Stimulated activated CD4-positive, alpha-beta T cell treated with anti-CD3 and anti-CD28 coated beads, Interleukin-4, amount 100 ng/mL, for 48 hours (primary cell): ENCODE data around the gene STK24.

Source experiments
- DNase-seq, 2 donors: peaks; one replicate each; pipeline ENCODE4 v3.0.0-alpha.2; 2020; ENCODE audit warnings: low read depth in 2 of 2

The STK24 gene

GRCh38 chr13:98490195-98490836, 86.6 kb downstream of the STK24 start:
- DNase-seq, result no peak

- no peak for DNase-seq
These were observed 87.3 kb downstream of the STK24 start for GRCh38 chr13:98489446-98490194.

- no peak for DNase-seq
These were observed 88.2 kb downstream of the STK24 start for GRCh38 chr13:98488736-98489135.

GRCh38 chr13:98487522-98487921, 89.4 kb downstream of the STK24 start:
- DNase-seq, result no peak

GRCh38 chr13:98487016-98487415, 89.9 kb downstream of the STK24 start:
- no peak for DNase-seq

GRCh38 chr13:98486412-98486811, 90.5 kb downstream of the STK24 start:
- DNase-seq, result no peak

- no peak for DNase-seq
These were observed 91.3 kb downstream of the STK24 start for GRCh38 chr13:98485561-98485960.

GRCh38 chr13:98484289-98485219, 92.4 kb downstream of the STK24 start:
- DNase-seq, result peak; percentile 53 to 59

GRCh38 chr13:98483601-98484288, 93.2 kb downstream of the STK24 start:
- no peak for DNase-seq

- DNase-seq, result no peak
These were observed 94.1 kb downstream of the STK24 start for GRCh38 chr13:98482476-98483444.

GRCh38 chr13:98480915-98481877, 95.7 kb downstream of the STK24 start:
- peak; percentile 32 to 34 for DNase-seq

- DNase-seq, result no peak
These were observed 97.4 kb downstream of the STK24 start for GRCh38 chr13:98479496-98480003.

GRCh38 chr13:98478189-98479129, 98.4 kb downstream of the STK24 start:
- peak in 1 of 2 donors; percentile 17 for DNase-seq

GRCh38 chr13:98476538-98476966, 100.4 kb downstream of the STK24 start:
- DNase-seq, result peak; percentile 75 to 86

GRCh38 chr13:98476106-98476505, 100.8 kb downstream of the STK24 start:
- peak; percentile 22 to 56 for DNase-seq

GRCh38 chr13:98475522-98475921, 101.4 kb downstream of the STK24 start:
- DNase-seq, result no peak

GRCh38 chr13:98474761-98475160, 102.1 kb downstream of the STK24 start:
- no peak for DNase-seq

GRCh38 chr13:98474292-98474691, 102.6 kb downstream of the STK24 start:
- no peak for DNase-seq
